Activated CD4-positive, alpha-beta T cell treated with anti-CD3 and anti-CD28 coated beads, Interleukin-2, Interleukin-6, amounts not matched to agents 100 ng/mL and 50 ng/mL, durations not matched to agents 16 hours and 8 hours (primary cell): ENCODE measurements around the gene NPPA.
"Not testable (repeated sequence)": the region's sequence is repeated elsewhere in the genome, so short reads cannot be mapped to it uniquely, and the experiment has no call there.

Experiments
- DNase-seq: peaks from one replicate; pipeline ENCODE4 v3.0.0-alpha.2; 2020

The NPPA gene

DNA sequence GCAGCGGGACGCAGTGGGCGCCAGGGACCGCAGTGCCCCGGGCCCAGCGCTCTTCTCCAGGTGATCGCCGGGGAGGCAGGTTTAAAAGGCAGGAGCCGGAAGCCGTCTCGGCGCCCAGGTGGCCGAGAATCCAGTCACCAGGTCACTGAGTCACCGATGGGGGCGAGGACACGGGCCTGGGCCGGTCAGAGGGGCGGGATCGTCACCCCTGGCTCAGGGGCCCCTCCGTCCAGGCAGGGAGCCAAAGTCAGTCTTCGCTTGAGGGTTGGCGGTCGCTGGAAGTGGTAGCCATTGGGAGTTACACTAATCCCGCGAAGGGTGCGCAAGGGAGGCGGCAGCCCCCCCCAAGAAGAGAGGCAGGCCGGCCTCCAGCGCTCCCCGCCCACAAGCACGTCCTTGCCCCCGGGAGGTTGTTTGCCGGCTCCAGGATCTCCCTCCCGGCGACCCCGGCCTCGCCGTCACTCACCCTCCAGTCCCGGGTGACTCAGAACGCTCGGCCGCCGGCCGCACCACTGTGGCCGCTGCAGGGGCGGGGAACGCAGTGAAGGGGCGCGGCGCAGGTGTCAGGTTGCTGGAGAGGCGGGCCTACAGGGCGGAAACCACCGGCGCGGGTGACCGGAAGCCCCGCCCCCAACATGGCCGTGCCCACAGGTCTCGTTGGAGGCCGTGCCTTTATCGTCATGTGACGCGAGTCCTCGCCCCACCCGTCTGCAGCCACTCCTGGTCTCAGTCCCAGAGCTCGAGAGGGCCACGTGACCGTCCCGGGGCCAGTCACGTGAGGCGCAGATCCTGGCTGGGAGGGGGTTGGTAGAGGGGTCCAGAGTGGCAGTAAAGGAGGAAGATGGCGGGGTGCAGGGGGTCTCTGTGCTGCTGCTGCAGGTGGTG, 41.9 kb downstream of the NPPA start, which contains the start of the genes CLCN6 and MTHFR:
TSS of gene CLCN6 (plus strand) at position 770 of the 885 bp plus-strand sequence. CDS start at position 842, 72 bp downstream.
TSS of gene MTHFR (minus strand) at position 543 of the 885 bp plus-strand sequence. CDS start 2,848 bp downstream, outside the sequence.
- DNase-seq: peak; percentile 100

GRCh38 chr1:11804666-11805421, 42.7 kb downstream of the NPPA start:
- DNase-seq: no peak

- DNase-seq: not testable (repeated sequence)
These were observed 43.5 kb downstream of the NPPA start for GRCh38 chr1:11803924-11804665.

DNA sequence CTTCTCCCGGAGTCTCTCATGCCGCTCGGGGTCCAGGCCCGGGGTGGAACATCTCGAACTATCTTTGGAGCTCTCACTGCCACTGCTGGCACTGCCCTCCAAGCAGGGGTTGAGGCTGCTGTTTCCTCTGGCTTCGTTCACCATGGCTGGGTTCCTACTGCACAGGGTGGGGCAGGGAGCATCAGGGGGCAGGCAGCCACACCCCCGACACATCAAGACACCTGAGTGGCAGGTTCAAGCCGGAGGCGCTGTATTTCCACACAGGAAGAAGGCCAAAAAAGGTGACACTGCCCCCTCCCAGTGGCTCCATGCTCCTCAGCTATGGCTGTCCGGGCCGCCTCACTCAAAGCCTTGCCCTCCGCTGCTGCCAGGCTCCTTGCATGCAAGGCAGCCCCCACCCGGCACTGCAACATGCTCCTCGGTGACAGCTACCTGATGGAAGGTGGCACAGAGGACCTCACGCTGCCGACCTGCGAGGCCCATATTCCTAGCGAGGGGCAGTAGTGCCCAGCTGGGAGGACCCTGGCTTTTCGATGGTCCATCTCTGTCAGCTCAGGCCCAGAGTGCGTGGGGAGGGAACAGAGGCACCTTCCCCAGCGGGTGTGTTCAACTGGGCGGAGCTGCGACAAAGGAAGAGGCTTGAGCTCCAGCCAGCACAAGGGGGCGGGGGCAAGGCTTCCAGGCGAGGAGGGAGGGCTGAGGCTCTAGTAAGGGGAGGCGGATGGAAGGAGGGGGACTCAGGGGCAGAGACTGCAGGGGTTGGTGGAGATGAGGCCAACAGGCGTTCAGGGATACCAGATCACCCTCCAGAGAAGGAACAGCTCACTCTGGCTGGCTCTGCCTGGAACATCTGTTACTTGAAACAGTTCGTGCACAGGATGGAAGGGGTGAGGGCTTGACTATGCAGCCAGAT, 44.4 kb downstream of the NPPA start:
- DNase-seq: peak; percentile 85

DNA sequence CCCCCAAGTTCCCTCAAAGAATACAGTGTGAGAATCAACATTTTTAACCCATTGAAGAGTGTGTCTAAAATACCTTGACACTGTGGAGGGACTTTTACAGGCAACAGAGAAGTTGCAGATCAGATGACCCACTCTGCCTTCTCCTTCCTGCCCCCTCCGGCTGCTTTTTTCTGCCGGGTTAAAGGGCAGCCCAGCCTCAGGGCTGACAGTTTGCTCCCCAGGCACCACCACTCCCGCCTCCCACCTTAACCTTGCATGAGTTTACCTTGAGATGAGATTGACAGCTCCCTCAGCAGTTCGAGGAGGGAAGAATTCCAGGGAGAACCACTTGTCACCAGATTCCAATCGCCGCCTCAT, 45.0 kb downstream of the NPPA start:
- DNase-seq: no peak

GRCh38 chr1:11800756-11801433, 46.7 kb downstream of the NPPA start:
- DNase-seq: no peak

DNA sequence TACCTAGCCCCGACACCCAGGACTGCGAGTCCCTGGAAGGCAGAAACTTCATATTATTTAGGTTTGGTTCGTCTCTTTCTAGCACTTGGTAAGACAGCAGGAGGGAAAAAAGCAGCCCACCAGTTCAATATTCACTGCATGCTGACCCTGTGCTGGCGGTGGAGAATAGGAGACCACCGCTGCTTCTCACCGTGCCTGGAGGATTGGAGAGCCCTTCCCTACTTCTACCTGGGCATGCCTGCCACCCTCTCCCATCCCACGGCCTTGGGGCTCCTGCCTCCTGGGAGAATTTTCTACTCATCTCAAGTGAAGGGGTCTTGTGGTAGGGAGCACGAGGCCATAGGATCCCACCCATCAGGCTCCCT, 47.2 kb downstream of the NPPA start:
- DNase-seq: no peak

DNA sequence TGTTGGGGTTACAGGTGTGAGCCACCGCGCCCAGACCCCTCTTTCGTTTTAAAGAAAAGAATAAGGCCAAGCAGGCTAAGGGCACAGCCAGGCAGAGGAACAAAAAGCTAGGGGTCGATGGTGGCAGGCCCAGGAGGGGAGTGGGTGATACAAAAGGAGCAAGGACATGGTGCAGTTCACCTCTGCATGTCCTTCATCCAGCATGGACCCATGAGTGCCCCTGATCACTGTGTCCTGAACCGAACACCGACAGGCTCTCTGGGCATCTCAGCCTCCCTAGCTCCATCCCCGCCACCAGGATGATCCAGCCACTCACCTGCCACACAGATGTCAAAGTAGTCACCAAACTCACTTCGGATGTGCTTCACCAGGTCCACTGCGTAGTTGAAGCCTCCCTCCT, 47.7 kb downstream of the NPPA start:
- no peak for DNase-seq

GRCh38 chr1:11799099-11799498, 48.5 kb downstream of the NPPA start:
- DNase-seq: no peak

GRCh38 chr1:11797525-11798216, 49.9 kb downstream of the NPPA start:
- no peak for DNase-seq

- DNase-seq: no peak
These were observed 51.4 kb downstream of the NPPA start for GRCh38 chr1:11796036-11796828.
